ENCODE data around the gene DNAI4. TPM values are rescaled to one million over a fixed set of nuclear protein-coding genes. Genes with fewer than 3 reads are reported as not detected.
"Not testable (repeated sequence)": the region's sequence is repeated elsewhere in the genome, so short reads cannot be mapped to it uniquely, and the experiment has no call there.

Gene DNAI4
- total RNA-seq, 1 donor from 2014 or later = 8.4 TPM

DNA sequence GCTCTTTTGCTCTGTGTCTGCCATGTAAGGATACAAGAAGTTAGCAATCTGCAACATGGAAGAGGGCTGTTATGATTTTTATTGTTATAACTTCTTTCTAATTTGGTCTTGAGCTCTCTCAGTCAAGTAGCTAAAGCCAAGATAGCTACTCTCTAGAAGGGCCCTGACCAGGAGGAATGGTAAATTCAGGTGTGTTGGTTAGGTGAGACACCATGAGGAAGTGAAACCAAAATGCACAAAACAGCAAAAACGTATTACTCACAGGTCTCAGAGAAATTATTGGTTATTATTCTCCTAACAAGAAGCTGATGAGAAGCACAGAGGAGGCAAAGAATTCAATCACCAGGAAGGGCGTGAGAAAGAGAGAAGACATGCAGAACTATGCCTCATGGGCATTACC, 71.8 kb downstream of the DNAI4 start:
- DNase-seq (no peak), ATAC-seq (no peak)
- intact Hi-C loops (cut with micrococcal nuclease) = no loop called here

DNA sequence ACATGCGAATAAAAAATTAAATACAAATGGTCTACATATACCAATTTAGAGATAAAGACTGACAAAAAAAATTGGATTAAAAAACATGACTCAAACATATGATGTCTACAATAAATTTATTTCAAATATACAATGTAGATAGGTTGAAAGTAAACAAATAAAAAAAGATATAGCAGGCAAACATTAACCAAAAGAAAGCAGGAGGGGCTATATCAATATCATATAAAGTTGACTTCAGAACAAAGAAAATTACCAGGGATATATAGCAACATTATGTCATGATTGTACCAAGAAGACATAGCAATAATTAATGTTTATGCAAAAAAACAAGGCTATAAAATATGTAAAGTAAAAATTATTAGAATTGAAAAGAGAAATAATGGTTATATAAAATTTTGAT, 73.7 kb downstream of the DNAI4 start:
- intact Hi-C loops (cut with micrococcal nuclease) = no loop called here
- no peak for DNase-seq
- ATAC-seq = no peak

DNA sequence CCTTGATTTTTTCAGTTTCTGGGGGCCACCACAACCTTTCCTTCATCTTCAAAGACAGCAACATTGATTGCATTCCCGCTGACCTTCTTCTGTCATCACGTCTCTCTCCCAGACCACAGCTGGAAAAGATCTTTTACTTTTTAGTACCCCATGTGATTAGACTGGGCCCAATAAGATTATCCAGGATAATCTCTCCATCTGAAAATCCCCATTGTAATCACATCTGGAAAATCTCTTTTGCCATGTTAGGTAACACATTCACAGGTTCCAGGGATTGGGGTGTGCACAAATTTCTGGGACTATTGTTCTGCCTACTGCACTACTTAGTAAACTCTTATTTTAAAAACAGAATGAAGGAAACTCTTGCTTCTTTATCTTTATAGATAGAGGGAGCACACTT, 76.5 kb downstream of the DNAI4 start:
- ATAC-seq = no peak
- intact Hi-C loops (cut with micrococcal nuclease) = no loop called here
- no peak for DNase-seq

DNA sequence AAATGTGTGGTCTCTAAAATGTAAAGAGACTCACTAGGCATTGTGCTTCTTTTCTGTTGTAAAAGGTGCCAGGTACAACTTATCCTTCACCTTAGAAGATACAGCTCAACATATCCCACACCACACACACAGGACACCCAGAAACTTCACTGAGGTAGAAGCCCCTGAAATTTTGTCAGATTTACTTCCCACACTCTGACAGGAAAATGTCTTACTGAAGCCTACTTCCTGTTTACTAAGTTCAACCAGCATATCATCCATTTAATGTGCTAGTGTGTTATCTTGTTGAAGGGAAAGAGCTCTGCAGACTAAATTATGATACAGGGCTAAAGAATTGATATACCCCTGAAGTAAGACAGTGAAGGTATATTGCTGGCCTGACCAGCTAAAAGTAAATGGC, 83.7 kb downstream of the DNAI4 start:
- DNase-seq = no peak
- intact Hi-C loops (cut with micrococcal nuclease) = no loop called here
- ATAC-seq = no peak

DNA sequence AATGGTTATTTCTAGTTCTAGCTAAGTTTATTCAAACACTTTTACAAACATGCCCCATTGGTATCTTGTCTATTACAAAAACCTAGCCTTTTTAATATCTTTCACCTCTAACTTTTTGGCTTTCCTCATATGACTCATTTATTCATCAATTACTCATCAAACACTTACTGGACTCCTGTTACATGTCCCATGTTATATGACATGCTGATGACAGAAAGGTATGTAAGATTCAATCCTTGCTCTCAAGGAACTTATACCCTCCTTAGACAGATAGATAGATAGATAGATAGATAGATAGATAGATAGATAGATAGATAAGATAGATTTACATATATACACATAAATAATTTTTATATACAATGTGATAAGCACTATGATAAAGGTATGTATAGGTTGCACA, 89.7 kb downstream of the DNAI4 start:
- ATAC-seq (no peak), DNase-seq (no peak)
- intact Hi-C loops (cut with micrococcal nuclease) = no loop called here

DNA sequence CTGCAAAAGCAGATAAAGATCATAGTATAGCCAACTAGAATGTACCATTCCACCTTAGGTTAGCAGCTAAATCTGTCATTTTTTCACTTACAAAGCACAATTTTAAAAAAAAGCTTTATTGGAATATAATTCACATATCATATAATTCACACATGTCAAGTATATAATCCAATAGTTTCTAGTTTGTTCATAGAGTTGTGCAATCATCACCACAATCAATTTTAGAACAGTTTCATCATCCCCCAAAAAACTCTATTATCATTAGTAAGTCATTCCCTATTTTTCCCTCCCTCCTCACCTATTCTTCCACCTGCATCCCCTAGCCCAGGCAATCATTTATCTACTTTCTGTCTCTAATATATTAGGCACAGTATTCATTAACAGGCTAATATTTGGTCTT, 91.5 kb downstream of the DNAI4 start:
- DNase-seq = no peak
- no peak for ATAC-seq
- intact Hi-C loops (cut with micrococcal nuclease) = no loop called here

DNA sequence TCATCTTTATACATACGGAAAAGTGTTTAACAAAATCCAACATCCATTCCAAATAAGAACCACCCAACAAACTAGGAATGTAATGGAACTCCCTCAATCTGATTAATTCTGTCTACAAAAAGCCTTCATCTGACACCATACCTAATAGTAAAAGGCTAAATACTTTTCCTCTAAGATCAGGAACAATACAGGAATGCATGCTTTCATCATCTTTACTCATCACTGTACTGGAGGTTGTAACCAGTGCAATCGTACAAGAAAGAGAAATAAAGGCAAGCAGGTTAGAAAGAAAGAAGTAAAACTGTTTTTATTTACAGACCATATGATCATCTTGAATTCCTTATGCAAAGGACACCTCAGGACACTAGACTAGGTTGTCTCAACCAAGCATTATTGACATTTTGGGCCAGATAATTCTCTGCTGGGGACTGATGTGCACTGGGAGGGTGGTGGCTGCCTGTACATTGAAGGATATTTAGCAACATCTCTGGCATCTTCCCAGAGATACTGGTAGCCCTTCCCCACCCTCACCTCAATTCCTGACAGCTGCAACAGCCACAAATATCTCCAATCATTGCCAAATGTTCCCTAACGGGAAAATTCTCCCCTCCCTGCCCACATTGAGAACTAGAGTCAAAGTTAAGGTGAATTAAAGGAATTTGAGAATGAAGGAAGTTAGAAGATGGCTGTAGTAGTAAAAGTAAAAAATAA, 93.0 kb downstream of the DNAI4 start:
- no peak for ATAC-seq
- DNase-seq = no peak
- intact Hi-C loops (cut with micrococcal nuclease) = no loop called here

DNA sequence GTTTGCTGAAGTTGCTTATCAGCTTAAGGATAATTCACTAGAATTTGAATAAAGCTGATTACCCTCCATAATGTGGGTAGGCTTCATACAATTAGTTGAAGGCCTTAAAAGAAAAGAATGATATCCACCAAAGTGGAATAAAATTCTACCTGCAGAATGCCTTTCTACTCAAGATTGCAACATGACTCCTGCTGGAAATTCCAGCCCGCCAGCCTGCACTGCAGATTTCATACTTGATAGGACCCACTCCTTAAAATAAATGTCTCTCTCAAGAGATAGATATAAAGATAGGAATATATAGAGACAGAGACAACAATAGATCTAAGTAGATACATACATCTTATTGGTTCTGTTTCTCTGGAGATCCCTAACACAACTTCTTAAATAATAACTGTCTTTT, 99.9 kb downstream of the DNAI4 start:
- ATAC-seq = no peak
- DNase-seq = no peak
- intact Hi-C loops (cut with micrococcal nuclease) = no loop called here

DNA sequence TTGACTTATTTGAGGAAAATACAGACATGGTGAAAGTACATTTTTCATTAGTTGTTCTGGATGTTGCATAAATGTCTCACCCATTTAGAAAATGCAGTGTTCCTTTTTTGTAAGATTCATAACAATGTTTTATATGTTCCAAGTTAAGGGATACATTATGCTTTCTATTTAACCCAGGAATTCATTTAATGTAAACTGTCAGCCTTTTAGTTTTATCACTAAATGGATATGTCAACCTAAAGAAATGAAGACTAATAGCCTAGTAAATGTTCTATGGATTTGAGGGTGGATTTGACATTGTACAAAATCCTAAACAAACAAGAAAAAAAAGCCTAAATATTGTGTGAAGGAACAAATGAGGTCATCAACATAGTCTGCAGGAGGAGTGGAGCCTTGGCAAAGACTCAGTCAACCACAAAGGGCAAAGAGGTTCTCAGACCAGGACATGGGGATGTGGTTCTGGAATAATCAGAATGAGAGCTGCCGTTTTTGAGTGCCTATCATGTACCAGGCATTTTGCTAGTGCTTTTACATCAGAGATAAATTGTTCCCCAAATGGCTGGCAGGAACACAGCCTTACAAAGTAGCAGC, 114.8 kb downstream of the DNAI4 start:
- ATAC-seq = no peak
- intact Hi-C loops (cut with micrococcal nuclease) = no loop called here
- DNase-seq = no peak

DNA sequence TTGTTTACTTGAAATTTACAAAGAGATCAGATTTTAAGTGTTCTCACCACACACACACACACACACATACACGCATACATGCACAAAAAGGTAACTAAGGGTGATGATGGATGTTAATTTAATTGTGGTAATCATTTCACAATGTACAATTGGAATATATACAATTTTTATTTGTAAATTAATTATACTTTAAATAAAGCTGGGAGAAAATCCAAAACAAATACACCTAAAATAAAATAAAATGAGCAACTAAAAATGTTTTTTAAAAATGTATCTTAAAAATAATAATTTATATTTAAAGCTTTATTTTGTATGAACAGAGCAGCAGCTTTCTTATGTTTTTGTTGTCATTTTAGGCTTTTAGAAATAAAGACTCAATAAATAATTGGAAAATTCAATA, 115.4 kb downstream of the DNAI4 start:
- ATAC-seq = no peak

DNA sequence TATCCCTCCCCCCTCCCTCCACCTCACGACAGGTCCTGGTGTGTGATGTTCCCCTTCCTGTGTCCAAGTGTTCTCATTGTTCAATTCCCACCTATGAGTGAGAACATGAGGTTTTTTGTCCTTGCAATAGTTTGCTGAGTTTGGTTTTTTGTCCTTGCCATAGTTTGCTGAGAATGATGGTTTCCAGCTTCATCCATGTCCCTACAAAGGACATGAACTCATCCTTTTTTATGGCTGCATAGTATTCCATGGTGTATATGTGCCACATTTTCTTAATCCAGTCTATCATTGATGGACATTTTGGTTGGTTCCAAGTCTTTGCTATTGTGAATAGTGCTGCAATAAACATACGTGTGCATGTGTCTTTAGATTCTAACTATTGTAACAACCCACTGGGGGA, 128.8 kb downstream of the DNAI4 start:
- DNase-seq; intact Hi-C loops (cut with micrococcal nuclease); ATAC-seq: not testable (repeated sequence)

More for the DNA sequence above, 115.4 kb downstream of the DNAI4 start:
- DNase-seq = no peak
- intact Hi-C loops (cut with micrococcal nuclease) = no loop called here

DNA sequence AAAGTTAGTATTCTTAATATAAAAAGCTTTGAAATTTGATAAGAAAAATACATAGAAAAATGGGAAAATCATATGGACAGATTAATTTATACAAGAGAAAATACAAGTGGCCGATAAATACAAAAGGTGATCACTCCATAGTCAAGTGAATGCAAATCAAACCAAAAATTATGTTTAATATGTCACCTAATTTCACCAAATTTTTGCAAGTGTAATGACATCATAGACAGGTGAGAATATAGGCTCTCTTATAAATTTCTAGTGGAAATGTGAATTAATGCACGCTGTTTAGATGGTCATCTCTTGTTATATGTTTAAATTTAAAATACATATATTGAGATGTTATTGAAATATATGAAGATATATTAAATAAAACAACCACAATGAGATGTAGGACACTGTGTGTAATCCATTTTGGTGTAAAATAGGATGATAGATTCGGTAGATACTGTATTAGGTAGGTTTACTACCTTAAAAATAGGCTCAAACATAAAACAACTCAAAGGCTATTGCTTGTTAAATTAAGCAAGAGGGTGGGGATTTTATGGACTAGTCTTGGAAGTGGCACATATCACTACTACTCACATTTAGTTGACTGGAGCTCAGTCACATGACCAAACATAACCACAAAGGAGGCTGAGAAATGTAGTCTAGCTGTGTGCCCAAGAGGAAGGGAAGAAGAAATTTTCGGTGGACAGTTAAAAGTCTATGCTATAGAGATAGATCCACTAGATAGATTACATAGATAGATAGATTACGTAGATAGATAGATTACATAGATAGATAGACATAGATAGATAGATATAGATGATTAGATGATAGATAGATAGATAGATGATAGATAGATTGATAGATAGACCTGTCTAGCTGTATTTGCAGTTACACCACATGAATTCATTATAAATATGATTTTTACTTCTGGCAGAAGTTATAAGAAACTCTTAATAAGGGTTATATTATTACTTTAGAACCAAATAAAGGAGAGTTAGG, 132.7 kb downstream of the DNAI4 start:
- no peak for ATAC-seq
- no peak for DNase-seq
- intact Hi-C loops (cut with micrococcal nuclease) = no loop called here

DNA sequence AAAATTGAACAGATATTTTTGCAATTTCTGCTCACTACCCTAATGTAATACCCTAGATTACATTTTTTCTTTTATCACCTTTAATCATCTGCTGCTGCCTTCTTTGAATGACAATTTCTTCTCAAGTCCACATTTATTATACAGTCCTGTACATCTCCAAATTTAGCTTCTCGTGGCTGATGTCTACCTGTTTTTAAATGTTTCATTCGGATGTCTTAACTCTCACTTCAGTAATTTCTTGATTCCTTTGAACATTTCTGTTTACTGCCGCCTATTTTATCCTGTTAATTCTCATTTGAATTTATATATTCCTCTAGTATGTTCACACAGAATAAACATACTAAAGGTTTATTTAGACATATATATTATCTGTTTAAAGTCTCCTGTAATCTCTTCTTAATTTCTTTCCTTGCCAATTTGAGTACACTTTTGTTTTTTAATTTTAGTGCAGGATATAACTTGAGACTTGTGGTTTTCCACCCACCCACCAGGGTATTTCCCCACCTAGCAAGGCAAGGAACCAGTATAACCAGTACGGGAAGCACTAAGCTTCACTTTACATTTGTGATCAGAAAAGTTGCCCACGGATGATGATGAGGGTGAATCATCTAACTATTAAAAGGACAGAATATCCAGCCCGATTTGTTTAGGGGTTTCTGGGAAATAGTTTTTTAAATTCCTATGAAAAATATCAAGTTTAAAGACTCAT, 136.3 kb downstream of the DNAI4 start:
- DNase-seq (no peak), ATAC-seq (no peak)

DNA sequence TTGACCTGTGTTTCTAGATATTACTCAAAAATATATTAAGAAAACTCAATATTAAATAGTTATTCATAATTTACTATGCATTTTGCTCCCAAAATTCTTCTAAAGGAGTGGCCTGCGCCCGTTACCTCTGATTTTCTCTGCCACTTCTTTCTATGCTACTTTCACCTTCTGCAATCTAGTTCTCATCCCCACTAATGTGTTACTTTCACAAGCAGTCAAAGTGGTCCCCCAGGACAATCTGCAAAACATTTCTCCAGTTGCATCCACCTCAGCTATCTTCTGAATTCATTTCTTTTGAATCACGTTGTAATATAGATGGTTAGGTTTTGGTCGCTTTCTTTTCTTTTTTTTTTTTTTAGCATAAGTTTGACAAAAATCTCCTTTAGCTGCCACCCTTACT, 137.0 kb downstream of the DNAI4 start:
- ATAC-seq (no peak), DNase-seq (no peak)
- intact Hi-C loops (cut with micrococcal nuclease) = no loop called here

More for the DNA sequence above, 136.3 kb downstream of the DNAI4 start:
- intact Hi-C loops (cut with micrococcal nuclease) = no loop called here

DNA sequence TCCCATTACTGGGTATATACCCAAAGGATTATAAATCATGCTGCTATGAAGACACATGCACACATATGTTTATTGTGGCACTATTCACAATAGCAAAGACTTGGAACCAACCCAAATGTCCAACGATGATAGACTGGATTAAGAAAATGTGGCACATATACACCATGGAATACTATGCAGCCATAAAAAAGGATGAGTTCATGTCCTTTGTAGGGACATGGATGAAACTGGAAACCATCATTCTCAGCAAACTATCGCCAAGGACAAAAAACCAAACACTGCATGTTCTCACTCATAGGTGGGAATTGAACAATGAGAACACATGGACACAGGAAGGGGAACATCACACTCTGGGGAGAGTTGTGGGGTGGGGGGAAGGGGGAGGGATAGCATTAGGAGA, 138.9 kb downstream of the DNAI4 start:
- DNase-seq; ATAC-seq; intact Hi-C loops (cut with micrococcal nuclease): not testable (repeated sequence)

DNA sequence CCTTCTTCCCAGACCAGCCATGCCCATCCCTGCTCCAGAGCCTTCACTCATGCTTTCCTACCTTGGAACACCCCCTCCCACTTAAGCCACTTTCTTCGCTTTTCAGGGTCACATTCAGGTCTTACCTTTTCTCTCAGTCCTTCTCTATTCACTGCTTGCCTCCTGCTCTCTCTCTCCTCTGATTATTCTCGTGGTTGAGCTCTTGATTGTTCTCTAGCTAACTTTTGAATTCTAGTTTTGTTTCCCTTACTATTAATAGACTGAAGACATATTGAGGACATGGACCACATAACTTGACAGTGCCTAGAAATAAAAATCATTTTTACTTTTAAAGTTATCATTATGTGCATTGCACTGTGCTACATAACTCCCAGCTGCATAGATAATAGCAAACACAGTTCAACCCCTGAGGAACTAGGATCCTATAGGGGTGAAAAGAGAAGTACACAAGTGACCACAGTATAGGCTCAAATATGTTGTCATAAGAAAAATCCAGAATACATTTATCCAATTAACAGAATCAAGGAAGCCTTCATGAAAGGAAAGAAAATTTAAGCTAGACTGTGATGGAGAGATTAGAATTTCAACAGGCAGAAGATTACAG, 145.1 kb downstream of the DNAI4 start:
- intact Hi-C loops (cut with micrococcal nuclease) = no loop called here
- ATAC-seq (no peak), DNase-seq (no peak)

DNA sequence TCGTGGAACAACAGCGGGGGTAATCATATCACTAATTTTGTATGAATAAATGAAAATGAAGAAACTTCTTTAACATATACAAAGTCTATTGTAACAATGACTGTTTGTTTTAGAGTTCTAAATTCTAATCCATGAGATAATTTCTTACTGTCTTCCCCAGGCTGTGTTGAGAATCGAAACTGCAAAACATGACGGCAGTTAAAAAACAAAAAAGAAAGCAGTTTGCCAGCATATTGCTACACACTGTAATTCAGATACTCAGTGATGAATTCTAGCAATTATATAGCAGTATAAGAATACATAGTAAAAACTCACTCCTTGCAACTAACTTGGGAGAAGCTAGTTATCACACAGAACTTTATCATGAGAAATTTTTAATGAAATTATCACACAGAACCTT, 145.7 kb downstream of the DNAI4 start:
- DNase-seq = no peak
- ATAC-seq = no peak
- intact Hi-C loops (cut with micrococcal nuclease) = no loop called here

DNA sequence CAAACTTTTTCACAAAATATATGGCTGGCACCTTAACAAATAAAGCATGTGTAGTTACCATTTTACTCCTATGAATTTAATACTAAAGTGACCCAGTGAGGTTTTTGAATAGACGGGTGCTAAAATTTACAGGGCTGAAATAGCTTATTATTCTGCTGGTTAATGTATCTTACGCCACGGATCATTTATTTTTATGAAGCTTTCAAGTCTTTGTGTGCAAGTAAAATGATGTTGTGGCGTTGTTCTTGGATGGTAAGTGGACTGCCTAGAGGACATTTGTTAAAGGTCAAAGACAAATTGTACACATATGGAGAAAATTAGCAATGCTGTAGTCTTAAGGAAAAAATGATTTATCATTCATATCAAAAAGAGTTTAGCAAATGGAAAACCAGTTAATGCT, 146.4 kb downstream of the DNAI4 start:
- DNase-seq (no peak), ATAC-seq (no peak)
- intact Hi-C loops (cut with micrococcal nuclease) = no loop called here

DNA sequence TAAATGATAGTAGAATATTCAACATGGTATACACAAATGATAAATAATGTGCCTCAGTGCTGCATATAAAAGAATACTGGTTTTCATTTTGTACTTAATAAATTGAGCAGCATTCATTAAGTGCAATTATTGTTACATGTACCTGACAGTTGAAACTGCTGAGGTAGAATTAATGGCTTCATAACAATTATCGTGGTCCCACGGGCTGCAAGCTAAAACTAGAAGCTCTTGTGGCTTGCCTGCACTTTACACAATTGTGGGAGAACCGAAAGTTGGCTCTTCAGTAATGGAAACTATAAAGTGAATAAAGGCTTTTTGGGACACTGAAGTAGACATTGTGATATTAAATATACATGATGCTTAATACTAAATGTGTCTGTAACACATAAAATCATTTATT, 146.8 kb downstream of the DNAI4 start:
- intact Hi-C loops (cut with micrococcal nuclease) = no loop called here
- DNase-seq (no peak), ATAC-seq (no peak)

Data from left ventricle myocardium superior (tissue), 1 donor.